HFF-Myc (cell line): Measurements from ENCODE around the gene HOXB3.

ENCODE experiments used
- DNase-seq: peaks from one replicate; pipeline ENCODE4 v3.0.0-alpha.2; 2011; ENCODE audit warnings: low read depth; ENCODE audit errors: extremely low read depth
- H3K4me3 ChIP-seq: replicated peaks from 2 replicates; pipeline ENCODE4 v1.5.1; 2011; ENCODE audit warnings: low read depth, mild to moderate bottlenecking, control low read depth, low read length
- CTCF ChIP-seq: IDR thresholded peaks from 2 replicates; pipeline ENCODE4 v1.5.1; 2012; ENCODE audit warnings: mild to moderate bottlenecking, low read depth, low read length, control low read depth; ENCODE audit errors: missing control alignments

HOXB3 gene

DNA sequence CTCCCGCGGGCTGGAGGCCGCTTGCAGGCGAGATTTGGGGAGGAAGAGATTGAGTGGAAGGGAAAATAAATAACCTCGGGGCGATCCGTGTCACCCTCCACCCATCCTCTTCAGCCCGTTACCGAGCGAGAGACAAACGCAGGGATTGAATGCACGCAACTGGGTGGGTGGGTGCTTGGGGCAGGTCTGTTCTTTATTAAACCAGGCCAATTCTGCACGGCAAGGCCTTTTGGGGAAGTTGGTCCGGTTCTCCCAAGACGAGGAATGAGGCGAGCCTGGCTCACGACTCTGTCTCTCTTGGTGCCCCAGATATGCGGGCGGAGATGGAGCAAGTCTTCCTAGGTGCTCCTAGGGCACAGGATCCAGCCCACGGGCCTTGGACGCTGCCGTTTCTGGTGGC is 21.2 kb upstream of the HOXB3 start:
- peak overlapping the region; percentile 30; the same call in 1 of the 2 replicates for H3K4me3 ChIP-seq
- no peak for TF ChIP-seq CTCF
- no peak for DNase-seq

DNA sequence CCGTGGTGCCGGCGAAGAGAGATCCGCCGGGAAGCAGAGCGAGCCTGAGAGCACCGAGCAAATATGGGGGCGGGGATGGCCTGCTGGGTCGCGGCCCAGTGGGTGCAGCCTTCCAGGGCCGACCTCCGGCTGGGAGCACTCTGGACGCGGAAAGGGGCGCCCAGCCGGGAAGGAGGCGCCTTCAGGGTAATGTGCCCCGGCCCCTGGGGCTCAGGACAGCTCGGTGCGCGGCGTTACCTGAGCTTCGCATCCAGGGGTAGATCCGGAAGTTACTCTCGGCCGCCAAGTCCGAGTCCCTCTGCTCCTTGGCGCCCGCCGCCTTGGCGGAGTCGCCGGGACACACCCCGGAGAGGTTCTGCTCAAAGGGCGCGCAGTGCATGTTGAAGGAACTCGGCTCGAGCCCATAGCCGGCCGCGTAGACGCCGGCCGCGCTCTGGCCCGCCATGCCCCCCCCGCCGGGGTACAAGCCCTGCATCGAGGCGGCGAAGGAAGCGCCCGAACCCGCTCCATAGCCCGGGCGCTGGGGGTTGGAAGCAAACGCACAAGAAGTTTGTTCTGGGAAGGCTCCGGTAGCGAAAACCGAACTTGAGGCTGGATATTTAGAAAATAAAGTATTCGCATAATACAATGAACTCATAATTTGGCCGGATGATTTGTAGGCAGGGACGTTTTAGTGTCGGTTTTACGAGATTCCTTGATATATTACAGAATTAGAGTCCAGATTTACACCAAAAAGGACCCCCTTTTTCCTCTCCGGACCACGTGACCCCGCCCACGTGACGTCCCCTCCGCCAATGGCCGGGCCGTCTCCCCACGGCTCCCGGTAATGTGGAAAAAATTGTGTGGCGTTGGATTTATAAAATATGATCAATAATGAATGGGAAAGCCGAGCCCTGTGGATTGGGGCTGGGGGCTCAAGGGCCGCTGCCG is 20.5 kb upstream of the HOXB3 start, which contains the start of gene HOXB7:
HOXB7 (minus strand) TSS at position 736 of the 930 bp plus-strand sequence; CDS start at position 637, 99 bp downstream.
- no peak for TF ChIP-seq CTCF
- H3K4me3 ChIP-seq, result peak within 1 kb of the TSS; percentile 30
- no peak for DNase-seq

DNA sequence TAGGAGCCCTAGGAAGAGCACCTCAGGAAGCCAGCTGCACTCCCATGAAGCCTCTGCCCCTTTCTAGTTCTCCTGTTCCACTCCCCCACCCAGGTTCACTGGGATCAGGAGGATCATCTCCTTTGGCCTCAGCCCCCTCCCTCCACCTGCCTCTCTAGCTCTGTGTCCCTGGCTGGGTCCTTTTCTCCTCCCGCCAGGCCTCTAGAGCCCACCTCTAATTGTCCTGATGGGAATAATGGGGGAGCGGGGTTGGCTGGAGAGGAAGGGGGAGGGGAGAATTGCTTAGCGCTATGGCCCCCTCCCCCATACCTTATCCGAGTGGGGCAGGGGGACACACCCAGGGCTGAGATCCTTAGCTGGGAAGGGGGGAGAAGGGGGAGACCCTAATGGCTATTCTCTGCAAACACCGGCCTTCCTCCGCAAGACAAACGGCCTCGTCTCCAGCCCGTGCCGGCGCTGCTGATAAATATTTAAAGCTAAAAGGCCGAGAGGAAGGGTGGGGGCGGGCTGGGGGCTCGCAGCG is 19.8 kb upstream of the HOXB3 start:
- no peak for TF ChIP-seq CTCF
- H3K4me3 ChIP-seq, result peak overlapping the region; percentile 30
- DNase-seq, result no peak

DNA sequence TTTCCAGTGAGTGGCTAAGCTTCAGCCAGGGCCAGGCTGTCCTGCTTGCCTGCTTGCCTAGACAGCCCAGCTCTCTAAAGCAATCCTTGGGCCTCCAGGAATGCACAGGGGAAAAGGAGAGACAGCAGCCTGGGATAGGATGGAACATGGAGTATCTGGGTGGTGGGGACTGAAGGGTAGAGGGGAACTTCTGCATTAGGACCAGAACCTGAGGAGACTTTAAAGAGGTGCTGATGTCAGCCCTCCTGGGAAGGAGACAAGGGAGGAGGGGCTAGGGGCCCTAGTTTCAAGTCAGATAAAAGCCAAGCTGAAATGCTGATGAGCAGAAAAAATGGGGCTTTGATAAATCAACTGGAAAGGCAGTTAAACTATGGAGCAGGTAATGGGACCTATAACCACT is 19.0 kb upstream of the HOXB3 start:
- no peak for DNase-seq

GRCh38 chr17:48608494-48608834 is 18.4 kb upstream of the HOXB3 start:
- no peak for TF ChIP-seq CTCF
- DNase-seq, result no peak
- H3K4me3 ChIP-seq, result no peak overlapping the region

More for the DNA sequence above, 19.0 kb upstream of the HOXB3 start:
- H3K4me3 ChIP-seq, result no peak overlapping the region
- TF ChIP-seq CTCF, result no peak

GRCh38 chr17:48606892-48607614 is 17.0 kb upstream of the HOXB3 start:
- DNase-seq, result no peak
- TF ChIP-seq CTCF, result no peak
- no peak overlapping the region for H3K4me3 ChIP-seq
